NCI-H1436 (cell line): ENCODE results near the gene SOX6.

Experiments used
- DNase-seq: peaks from one replicate; lab custom pipeline; 2025; lab: John Stamatoyannopoulos, UW

SOX6 gene

DNA sequence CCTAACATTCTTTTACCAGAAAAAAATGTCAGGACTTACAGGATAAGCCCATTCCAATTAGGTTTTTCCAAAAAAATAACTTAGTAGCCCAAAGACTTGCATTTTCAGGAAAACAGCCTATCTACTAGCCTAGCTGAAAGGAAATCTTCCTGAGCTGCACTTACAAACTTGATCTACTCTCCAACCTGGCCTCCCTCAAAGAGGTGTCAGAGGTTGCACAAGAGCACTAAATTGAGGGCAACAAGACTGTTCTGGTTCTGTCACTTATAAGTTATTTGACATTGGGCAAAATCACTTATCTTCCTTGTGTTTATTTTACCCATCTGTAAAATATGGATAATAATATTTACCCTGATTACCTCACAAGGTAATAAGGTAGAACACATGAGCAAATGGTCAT lies 7.9 kb upstream of the SOX6 start:
- no peak for DNase-seq

GRCh38 chr11:16363706-16364105 lies 7.4 kb upstream of the SOX6 start:
- no peak for DNase-seq

DNA sequence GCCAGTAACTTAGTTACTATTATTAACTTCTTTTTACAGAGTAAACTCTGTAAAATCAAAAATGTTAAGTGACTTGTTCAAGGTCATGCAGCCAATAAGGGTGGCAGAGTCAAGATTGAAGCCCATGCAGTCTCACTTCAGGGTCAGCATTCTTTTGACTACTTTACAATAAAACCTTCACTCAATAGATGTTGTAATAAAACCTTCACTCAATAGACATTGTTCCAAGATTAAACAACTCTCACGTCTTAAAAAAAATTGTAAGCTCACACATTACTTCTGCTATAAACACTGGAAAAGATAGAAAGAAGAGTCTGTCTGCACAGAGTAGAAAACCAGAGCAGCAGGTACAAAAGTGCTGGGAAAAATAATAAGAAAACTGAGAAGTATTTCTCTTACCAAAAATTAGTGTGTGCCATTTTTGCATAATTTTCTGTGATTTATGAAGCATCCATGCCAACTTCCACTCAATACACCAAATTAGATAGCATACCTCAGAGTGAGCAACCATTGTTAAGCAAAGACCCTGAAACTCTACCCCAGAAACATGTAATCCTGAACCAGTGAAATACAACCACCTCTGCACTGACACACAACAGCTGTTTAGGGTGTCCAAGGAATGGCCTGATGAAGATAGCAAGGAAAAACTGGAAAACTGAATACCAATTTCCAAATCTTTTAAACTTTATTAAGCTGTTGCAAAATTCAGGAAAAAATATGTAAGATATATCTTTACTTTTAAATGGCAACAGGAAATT lies 4.9 kb upstream of the SOX6 start:
- DNase-seq, result no peak

DNA sequence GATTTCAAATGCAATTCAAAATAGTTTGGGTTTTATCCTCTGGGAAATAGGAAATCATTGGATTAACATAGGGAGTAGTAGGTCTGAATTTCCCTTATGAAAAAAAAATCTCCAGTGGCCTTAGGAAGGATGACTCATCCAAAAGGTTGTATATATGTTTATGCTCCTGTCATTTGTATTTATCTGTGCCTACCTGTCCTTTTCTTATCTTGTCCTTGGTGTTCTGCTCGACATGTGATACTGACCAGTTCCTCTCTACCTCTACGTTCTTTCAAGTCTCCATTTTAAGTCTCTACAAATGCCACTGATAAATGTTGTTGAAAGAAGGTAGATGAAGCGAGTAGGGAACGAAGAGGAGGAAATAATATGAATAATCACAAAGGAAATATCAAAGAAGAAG lies 3.0 kb upstream of the SOX6 start:
- no peak for DNase-seq

DNA sequence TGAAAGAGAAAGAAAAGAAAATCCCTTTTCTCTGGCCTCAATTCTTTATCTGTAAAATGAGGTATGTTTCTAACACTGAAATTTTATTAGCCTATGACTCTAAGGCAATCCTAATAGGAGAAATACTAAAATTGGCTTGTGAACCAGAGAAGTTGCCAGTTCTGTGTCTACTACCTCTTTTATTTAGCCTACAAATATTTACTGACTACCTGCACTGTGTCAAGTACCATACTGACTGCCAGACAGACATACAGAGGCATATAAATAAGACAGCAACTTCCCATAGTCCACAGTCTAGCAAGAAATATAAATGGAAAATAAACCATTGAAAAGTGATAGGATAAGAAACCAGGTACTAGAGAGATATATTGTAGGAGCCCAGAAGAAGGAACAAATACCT lies 2.4 kb upstream of the SOX6 start:
- DNase-seq, result no peak

DNA sequence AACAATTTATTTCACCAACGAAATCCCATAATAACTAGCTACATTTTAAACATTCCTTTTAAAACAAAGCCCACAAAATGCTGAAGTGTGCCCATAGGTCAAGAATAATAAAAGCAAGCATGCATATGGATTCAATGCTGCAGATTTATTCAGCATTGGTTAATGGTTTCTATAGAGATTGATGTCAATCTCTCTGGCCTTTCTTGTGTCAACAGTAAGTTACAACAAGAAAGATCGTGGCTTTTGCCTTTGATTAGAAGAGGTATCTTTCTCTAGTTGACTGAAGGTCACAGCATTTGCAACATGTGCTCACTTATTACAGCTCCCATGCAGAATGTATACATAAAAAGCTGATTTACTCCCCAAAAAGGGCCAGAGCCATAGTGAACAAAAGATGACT lies 1.4 kb upstream of the SOX6 start:
- DNase-seq, result no peak

DNA sequence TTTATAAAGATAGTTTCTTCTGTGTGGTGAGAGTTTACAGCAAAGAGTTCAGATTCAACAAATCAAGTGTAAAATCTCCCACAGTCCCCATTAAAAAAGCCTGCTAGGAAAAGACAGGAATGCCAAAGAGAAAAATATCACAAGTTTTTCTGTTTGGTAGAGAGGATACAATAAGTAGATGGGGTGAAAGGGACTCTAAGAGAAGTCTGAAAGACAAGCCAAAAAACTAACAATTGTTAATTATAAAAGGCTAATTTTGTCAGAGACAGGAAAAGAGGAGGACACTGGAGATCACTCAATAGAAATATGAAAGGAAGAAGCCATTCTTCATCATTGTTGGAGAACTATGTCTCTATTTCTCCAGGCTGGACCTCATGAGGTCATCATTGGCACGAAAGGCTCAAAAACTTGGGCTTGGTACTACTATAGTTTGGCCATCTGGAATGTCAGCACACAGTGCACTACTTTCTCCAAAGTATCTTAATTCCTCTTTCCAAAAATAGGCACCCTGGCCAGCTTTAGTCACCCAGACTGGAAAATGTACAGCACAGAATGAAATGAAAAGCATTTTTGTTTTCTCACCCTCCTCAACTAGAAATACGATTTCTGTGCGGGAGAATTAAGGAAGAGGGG lies 531 bp upstream of the SOX6 start:
- no peak for DNase-seq

DNA sequence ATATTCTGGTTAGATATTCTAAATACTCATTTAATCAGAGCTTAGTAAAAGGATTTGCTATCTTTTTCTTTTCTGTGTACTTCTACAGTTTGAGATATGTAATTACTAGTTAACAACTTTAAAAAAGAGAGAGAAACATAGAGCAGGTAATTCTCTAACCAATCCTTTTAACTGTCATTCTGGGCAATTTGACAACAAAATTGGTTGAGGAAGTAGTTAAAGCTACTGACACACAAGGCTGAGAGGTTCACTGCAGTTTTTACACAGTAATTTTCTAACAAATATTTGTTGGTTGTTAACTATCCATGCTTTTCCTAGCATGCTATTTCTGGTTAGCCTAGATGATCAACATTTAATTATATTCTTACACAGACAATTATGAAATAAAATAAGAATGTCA lies 3.6 kb downstream of the SOX6 start:
- peak; percentile 20 for DNase-seq

DNA sequence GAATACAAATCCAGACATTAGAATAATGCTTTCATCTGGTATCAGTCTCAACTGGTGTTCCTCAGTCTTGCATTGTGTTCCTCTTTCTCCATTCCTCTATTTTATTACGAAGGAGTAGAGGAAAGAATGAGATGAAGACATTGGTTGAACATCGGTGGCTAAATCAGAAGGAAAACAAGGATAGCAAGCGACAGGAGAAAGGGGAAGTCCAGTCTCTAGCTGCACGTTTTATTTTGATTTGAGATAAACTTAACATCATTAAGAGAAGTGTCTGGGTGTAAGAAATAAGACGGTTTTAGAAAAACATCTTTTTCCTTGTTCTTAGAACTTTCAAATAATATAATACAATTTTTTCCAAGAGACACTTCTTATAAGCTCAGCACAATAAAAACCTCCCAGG lies 6.2 kb downstream of the SOX6 start:
- DNase-seq, result no peak

DNA sequence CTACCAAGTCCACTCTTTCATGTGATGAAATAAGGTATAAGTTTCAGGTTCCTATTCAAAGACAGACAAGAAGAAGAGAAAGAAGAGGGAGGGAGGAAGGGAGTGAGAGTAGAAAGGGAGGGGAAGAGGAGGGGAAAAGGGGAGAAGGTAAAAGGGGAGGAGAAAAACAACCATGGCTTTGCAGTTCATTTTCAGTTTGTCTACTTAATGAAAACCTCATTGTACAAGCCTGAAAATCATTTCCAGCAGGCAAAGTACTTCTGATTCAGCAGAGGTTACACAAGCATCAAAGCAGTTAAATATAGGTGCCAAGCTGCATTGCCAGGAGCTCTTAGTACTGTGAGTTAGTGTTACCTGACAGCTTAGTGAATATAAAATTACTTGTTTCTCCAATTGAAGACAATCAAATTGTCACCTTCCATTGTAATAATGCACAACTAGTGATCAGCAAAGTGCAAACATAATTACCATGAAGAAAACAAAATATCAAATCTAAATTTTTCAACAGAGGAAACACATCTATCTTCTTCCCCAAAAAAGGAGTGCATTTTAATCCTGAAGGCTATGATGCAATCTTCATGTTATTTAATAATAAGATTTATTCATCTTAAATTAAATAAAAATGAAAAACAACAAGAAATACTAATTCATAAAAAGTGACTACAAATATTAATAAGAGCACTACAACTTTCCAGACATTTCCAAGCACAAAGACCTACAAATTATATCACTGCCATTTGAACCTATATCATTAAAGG lies 8.2 kb downstream of the SOX6 start:
- DNase-seq, result peak; percentile 18

- no peak for DNase-seq
Measured at GRCh38 chr11:16346975-16347374, 9.4 kb downstream of the SOX6 start.

GRCh38 chr11:16341853-16342252 lies 14.5 kb downstream of the SOX6 start:
- no peak for DNase-seq

- no peak for DNase-seq
Measured at GRCh38 chr11:16338393-16338792, 18.0 kb downstream of the SOX6 start.

DNA sequence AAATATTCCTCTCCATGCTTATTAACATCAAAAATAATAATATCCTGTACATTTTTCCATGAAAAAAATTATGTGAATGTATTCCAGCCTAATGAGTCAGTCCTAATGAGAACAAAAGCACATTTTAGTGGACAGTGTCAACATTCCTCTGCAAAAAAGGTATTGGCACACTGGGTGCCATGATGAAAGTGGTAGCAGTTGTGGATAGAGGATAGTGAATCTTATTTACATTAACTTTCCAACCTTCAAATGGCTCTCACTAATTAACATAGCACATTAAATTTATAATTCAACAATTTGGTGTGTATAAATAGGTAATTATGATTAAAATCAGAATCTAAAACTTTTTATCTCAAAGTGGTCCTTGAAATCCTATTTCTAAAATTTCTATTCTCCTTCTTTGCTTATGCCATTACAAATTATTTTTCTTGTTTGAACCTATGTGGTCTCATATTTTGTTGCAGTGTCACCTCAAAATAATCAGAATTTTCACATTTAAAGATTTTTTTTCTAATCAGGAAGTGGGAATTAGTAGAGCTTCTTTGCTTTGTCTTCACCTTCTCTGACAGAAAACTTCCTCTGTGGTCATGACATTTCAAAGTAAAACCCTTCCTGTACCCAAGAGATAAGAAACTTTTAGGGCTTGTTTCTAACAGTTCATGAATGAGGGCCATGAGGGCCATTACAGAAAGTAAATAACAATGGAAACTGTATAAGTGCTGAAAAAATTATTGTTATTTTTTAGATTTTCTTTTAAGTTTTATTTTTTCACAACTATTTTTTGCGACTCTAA lies 18.7 kb downstream of the SOX6 start:
- DNase-seq, result no peak

DNA sequence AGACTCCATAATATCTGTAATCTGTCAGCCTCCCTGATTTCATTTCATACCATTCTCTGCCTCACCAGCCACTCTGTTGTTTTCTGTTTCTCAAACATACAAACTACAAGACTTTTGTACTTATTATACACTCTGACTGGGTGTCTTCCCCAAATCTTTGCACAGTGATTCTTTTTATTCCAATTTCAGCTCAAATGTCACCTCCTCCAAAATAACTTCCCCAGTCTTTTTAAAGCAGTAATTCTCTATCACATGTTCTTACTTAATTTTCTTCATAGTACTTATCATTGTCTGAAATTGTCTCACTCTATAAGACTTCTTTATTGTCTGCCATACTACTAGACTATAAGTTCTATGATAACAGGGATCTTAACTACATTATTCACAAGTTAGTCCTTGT lies 19.6 kb downstream of the SOX6 start:
- DNase-seq, result no peak

GRCh38 chr11:16336204-16336603 lies 20.1 kb downstream of the SOX6 start:
- no peak for DNase-seq

- DNase-seq, result no peak
Measured at GRCh38 chr11:16335236-16335962, 20.9 kb downstream of the SOX6 start.

- no peak for DNase-seq
Measured at GRCh38 chr11:16326679-16327297, 29.6 kb downstream of the SOX6 start.

DNA sequence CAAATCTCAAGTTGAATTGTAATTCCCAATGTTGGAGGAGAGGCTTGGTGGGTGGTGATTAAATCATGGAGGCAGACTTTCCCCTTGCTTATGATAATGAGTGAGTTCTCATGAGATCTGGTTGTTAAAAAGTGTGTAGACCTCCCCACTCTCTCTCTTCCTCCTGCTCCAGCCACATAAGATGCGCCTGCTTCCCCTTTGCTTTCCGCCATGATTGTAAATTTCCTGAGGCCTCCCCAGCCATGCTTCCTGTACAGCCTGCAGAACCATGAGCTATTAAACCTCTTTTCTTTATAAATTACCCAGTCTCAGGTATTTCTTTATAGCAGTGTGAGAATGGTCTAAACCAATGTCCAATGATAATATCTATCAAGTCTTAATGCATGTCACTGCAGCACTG lies 34.2 kb downstream of the SOX6 start:
- no peak for DNase-seq

GRCh38 chr11:16321148-16321547 lies 35.2 kb downstream of the SOX6 start:
- DNase-seq, result no peak

- DNase-seq, result no peak
Measured at GRCh38 chr11:16318320-16318719, 38.0 kb downstream of the SOX6 start.
